ENCODE data around the gene TM4SF1.

DNA sequence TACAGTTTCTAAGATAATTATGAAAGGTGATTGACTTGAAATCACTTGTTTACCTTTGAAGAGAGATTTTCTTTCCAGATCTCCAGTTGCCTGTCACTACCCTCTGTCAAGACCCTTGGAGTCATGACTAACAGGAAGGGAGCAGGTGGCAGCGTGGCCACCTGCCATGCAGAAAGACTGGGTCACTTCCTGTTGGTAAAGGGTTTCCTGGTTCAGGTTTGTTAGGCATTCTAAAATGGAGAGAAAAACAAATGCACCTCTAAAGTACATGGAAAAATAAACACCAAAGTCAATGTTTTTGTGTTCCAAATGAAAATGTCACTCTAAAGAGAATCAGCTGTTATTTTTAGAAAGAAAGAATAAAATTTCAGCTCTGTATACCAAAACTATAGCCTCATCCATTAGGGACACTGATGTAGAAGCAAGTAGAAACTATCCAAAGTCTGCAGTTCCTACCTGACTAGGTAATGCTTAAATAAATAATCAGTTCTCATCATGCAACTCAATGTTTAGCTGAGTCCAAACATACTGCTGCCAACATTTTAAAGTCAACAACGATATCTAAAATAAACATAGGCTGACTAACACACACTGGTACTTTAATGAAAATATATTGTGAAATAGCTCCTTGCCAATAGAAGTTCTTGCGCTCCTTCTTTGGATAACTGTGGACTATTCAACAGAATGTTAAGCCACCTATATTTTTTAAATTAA, 23.9 kb upstream of the TM4SF1 start:
- TF ChIP-seq EZH2 (IDR thresholded peaks at IDR 0.05; ENCODE audit: low read length, unreplicated experiment) (no peak), EZH2phosphoT487 (IDR thresholded peaks at IDR 0.05; ENCODE audit: borderline replicate concordance, low read length) (no peak)
- TF ChIP-seq, protein P1, sequence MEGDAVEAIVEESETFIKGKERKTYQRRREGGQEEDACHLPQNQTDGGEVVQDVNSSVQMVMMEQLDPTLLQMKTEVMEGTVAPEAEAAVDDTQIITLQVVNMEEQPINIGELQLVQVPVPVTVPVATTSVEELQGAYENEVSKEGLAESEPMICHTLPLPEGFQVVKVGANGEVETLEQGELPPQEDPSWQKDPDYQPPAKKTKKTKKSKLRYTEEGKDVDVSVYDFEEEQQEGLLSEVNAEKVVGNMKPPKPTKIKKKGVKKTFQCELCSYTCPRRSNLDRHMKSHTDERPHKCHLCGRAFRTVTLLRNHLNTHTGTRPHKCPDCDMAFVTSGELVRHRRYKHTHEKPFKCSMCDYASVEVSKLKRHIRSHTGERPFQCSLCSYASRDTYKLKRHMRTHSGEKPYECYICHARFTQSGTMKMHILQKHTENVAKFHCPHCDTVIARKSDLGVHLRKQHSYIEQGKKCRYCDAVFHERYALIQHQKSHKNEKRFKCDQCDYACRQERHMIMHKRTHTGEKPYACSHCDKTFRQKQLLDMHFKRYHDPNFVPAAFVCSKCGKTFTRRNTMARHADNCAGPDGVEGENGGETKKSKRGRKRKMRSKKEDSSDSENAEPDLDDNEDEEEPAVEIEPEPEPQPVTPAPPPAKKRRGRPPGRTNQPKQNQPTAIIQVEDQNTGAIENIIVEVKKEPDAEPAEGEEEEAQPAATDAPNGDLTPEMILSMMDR (conservative IDR thresholded peaks at IDR 0.05; ENCODE audit: low read depth, low read length): no peak

Data from PC-3 (cell line).